A172 (cell line): ENCODE measurements around the gene GSE1. TPM values are rescaled to one million over a fixed set of nuclear protein-coding genes. Genes with fewer than 3 reads are reported as not detected.

Experiments used
- DNase-seq: peaks from one replicate; pipeline ENCODE4 v3.0.0-alpha.2; 2015; ENCODE audit warnings: low spot score
- total RNA-seq: library from RNA; depleted of rRNA; stranded (reverse); fragments of >200 nt; shearing (Covaris generic); gene quantifications from 2 replicates; pipeline ENCODE4 v1.2.3, GENCODE V29; 2014

The GSE1 gene
- total RNA-seq, 1 experiment from 2014 or later, result 13.4 TPM

GRCh38 chr16:85645021-85645589 lies 32.0 kb downstream of the GSE1 start:
- DNase-seq, result no peak

- no peak for DNase-seq
Observed at GRCh38 chr16:85646358-85646907, 33.3 kb downstream of the GSE1 start.

GRCh38 chr16:85646976-85647375 lies 33.9 kb downstream of the GSE1 start:
- no peak for DNase-seq

GRCh38 chr16:85648070-85648714 lies 35.1 kb downstream of the GSE1 start:
- DNase-seq, result no peak

GRCh38 chr16:85648805-85649204 lies 35.7 kb downstream of the GSE1 start:
- DNase-seq, result no peak

GRCh38 chr16:85649411-85650134 lies 36.5 kb downstream of the GSE1 start:
- DNase-seq, result no peak

- no peak for DNase-seq
Observed at GRCh38 chr16:85650135-85650843, 37.2 kb downstream of the GSE1 start.

GRCh38 chr16:85650844-85651628 lies 37.9 kb downstream of the GSE1 start:
- no peak for DNase-seq

- no peak for DNase-seq
Observed at GRCh38 chr16:85651629-85652430, 38.7 kb downstream of the GSE1 start.

- DNase-seq, result no peak
Observed at GRCh38 chr16:85652431-85653221, 39.5 kb downstream of the GSE1 start.

GRCh38 chr16:85653290-85653891 lies 40.3 kb downstream of the GSE1 start:
- no peak for DNase-seq

GRCh38 chr16:85654251-85655095 lies 41.4 kb downstream of the GSE1 start:
- no peak for DNase-seq

GRCh38 chr16:85655216-85656129 lies 42.4 kb downstream of the GSE1 start:
- no peak for DNase-seq

GRCh38 chr16:85656351-85657266 lies 43.5 kb downstream of the GSE1 start:
- DNase-seq, result no peak

- DNase-seq, result no peak
Observed at GRCh38 chr16:85657267-85657650, 44.1 kb downstream of the GSE1 start.

- DNase-seq, result no peak
Observed at GRCh38 chr16:85657996-85658395, 44.9 kb downstream of the GSE1 start.
